A673 (cell line): ENCODE data around the gene C2CD3.

Experiments
- CTCF ChIP-seq: fragments of 300-800, 200-600 bp; sonication (generic); conservative IDR thresholded peaks from 2 replicates; pipeline ENCODE4 v1.5.1; 2017; ENCODE audit warnings: low read depth, mild to moderate bottlenecking, antibody characterized with exemption, low read length, moderate library complexity, mixed read lengths
- EZH2 ChIP-seq: fragments of 200-600 bp; sonication (generic); IDR thresholded peaks from 2 replicates; pipeline ENCODE4 v1.6.1; 2017; ENCODE audit warnings: borderline replicate concordance, low read depth, mild to moderate bottlenecking, mixed read lengths, antibody characterized with exemption, low read length; ENCODE audit not compliant: poor library complexity, severe bottlenecking

- TF ChIP-seq CTCF (no peak), EZH2 (no peak)
Measured at GRCh38 chr11:74175920-74176319, 5.1 kb upstream of the C2CD3 start.
